Measurements from ENCODE around the gene CEP20. TPM values are rescaled to one million over a fixed set of nuclear protein-coding genes. Genes with fewer than 3 reads are reported as not detected.
"Not testable (repeated sequence)": the region's sequence is repeated elsewhere in the genome, so short reads cannot be mapped to it uniquely, and the experiment has no call there.

The CEP20 gene
- 24.5 TPM for total RNA-seq

GRCh38 chr16:15888072-15888976, at the start of gene CEP20:
CEP20 (minus strand) TSS chr16:15888603; CDS start chr16:15888585, 18 bp downstream.
- H3K4me1 ChIP-seq (ENCODE audit: insufficient read depth, low read length), result peaks cover 24% of the 10 kb centered on the region
- peak within 1 kb of the TSS; percentile 95 for H3K4me3 ChIP-seq (ENCODE audit: low read length)
- H3K27me3 ChIP-seq (ENCODE audit: insufficient read depth, low read length), result no peaks in the 10 kb centered on the region
- H3K9me3 ChIP-seq (ENCODE audit: low read depth, low read length), result no peaks in the 10 kb centered on the region

GRCh38 chr16:15936809-15937208, 48.4 kb upstream of the CEP20 start:
- not testable (repeated sequence) for H3K9me3 ChIP-seq (ENCODE audit: low read depth, low read length); H3K27me3 ChIP-seq (ENCODE audit: insufficient read depth, low read length); H3K4me3 ChIP-seq (ENCODE audit: low read length)
- peaks cover 25% of the 10 kb centered on the region for H3K4me1 ChIP-seq (ENCODE audit: insufficient read depth, low read length)

- Histone ChIP-seq H3K4me3 (ENCODE audit: low read length) (no peak overlapping the region), H3K27me3 (ENCODE audit: insufficient read depth, low read length) (no peaks in the 10 kb centered on the region), H3K4me1 (ENCODE audit: insufficient read depth, low read length) (peaks cover 24% of the 10 kb centered on the region), H3K9me3 (ENCODE audit: low read depth, low read length) (no peaks in the 10 kb centered on the region)
These were observed 46.6 kb upstream of the CEP20 start for GRCh38 chr16:15934991-15935390.

GRCh38 chr16:15933781-15934180, 45.4 kb upstream of the CEP20 start:
- peaks cover 26% of the 10 kb centered on the region for H3K4me1 ChIP-seq (ENCODE audit: insufficient read depth, low read length)

GRCh38 chr16:15932939-15933338, 44.5 kb upstream of the CEP20 start:
- H3K27me3 ChIP-seq (ENCODE audit: insufficient read depth, low read length), result no peaks in the 10 kb centered on the region
- H3K9me3 ChIP-seq (ENCODE audit: low read depth, low read length), result no peaks in the 10 kb centered on the region
- H3K4me1 ChIP-seq (ENCODE audit: insufficient read depth, low read length), result peaks cover 27% of the 10 kb centered on the region
- no peak overlapping the region for H3K4me3 ChIP-seq (ENCODE audit: low read length)

More at GRCh38 chr16:15933781-15934180, 45.4 kb upstream of the CEP20 start:
- Histone ChIP-seq H3K9me3 (ENCODE audit: low read depth, low read length) (no peaks in the 10 kb centered on the region), H3K27me3 (ENCODE audit: insufficient read depth, low read length) (no peaks in the 10 kb centered on the region), H3K4me3 (ENCODE audit: low read length) (no peak overlapping the region)

GRCh38 chr16:15928261-15929104, 40.1 kb upstream of the CEP20 start:
- Histone ChIP-seq H3K9me3 (ENCODE audit: low read depth, low read length) (no peaks in the 10 kb centered on the region), H3K4me3 (ENCODE audit: low read length) (no peak overlapping the region), H3K4me1 (ENCODE audit: insufficient read depth, low read length) (peaks cover 7% of the 10 kb centered on the region), H3K27me3 (ENCODE audit: insufficient read depth, low read length) (no peaks in the 10 kb centered on the region)

- Histone ChIP-seq H3K9me3 (ENCODE audit: low read depth, low read length) (no peaks in the 10 kb centered on the region), H3K4me3 (ENCODE audit: low read length) (no peak overlapping the region), H3K27me3 (ENCODE audit: insufficient read depth, low read length) (no peaks in the 10 kb centered on the region), H3K4me1 (ENCODE audit: insufficient read depth, low read length) (peaks cover 3% of the 10 kb centered on the region)
These were observed 37.2 kb upstream of the CEP20 start for GRCh38 chr16:15925631-15926030.

- H3K4me3 ChIP-seq (ENCODE audit: low read length), result no peak overlapping the region
- H3K27me3 ChIP-seq (ENCODE audit: insufficient read depth, low read length), result no peaks in the 10 kb centered on the region
- no peaks in the 10 kb centered on the region for H3K9me3 ChIP-seq (ENCODE audit: low read depth, low read length)
- peaks cover 3% of the 10 kb centered on the region for H3K4me1 ChIP-seq (ENCODE audit: insufficient read depth, low read length)
These were observed 36.6 kb upstream of the CEP20 start for GRCh38 chr16:15924996-15925395.

GRCh38 chr16:15919331-15919730, 30.9 kb upstream of the CEP20 start:
- H3K4me1 ChIP-seq (ENCODE audit: insufficient read depth, low read length), result no peaks in the 10 kb centered on the region
- H3K9me3 ChIP-seq (ENCODE audit: low read depth, low read length), result no peaks in the 10 kb centered on the region
- no peak overlapping the region for H3K4me3 ChIP-seq (ENCODE audit: low read length)
- no peaks in the 10 kb centered on the region for H3K27me3 ChIP-seq (ENCODE audit: insufficient read depth, low read length)

GRCh38 chr16:15918314-15918713, 29.9 kb upstream of the CEP20 start:
- not testable (repeated sequence) for H3K4me1 ChIP-seq (ENCODE audit: insufficient read depth, low read length); H3K4me3 ChIP-seq (ENCODE audit: low read length); H3K27me3 ChIP-seq (ENCODE audit: insufficient read depth, low read length); H3K9me3 ChIP-seq (ENCODE audit: low read depth, low read length)

GRCh38 chr16:15916323-15916722, 27.9 kb upstream of the CEP20 start:
- Histone ChIP-seq H3K27me3 (ENCODE audit: insufficient read depth, low read length) (no peaks in the 10 kb centered on the region), H3K4me1 (ENCODE audit: insufficient read depth, low read length) (peaks cover 11% of the 10 kb centered on the region), H3K9me3 (ENCODE audit: low read depth, low read length) (no peaks in the 10 kb centered on the region), H3K4me3 (ENCODE audit: low read length) (no peak overlapping the region)

GRCh38 chr16:15915555-15916081, 27.2 kb upstream of the CEP20 start:
- Histone ChIP-seq H3K4me1 (ENCODE audit: insufficient read depth, low read length) (peaks cover 11% of the 10 kb centered on the region), H3K27me3 (ENCODE audit: insufficient read depth, low read length) (no peaks in the 10 kb centered on the region), H3K9me3 (ENCODE audit: low read depth, low read length) (no peaks in the 10 kb centered on the region), H3K4me3 (ENCODE audit: low read length) (no peak overlapping the region)

- H3K4me3 ChIP-seq (ENCODE audit: low read length), result no peak overlapping the region
- H3K4me1 ChIP-seq (ENCODE audit: insufficient read depth, low read length), result peaks cover 11% of the 10 kb centered on the region
These were observed 24.8 kb upstream of the CEP20 start for GRCh38 chr16:15913046-15913698.

GRCh38 chr16:15911198-15911597, 22.8 kb upstream of the CEP20 start:
- Histone ChIP-seq H3K4me3 (ENCODE audit: low read length) (no peak overlapping the region), H3K4me1 (ENCODE audit: insufficient read depth, low read length) (peaks cover 11% of the 10 kb centered on the region), H3K27me3 (ENCODE audit: insufficient read depth, low read length) (no peaks in the 10 kb centered on the region), H3K9me3 (ENCODE audit: low read depth, low read length) (no peaks in the 10 kb centered on the region)

More at GRCh38 chr16:15913046-15913698, 24.8 kb upstream of the CEP20 start:
- Histone ChIP-seq H3K27me3 (ENCODE audit: insufficient read depth, low read length) (no peaks in the 10 kb centered on the region), H3K9me3 (ENCODE audit: low read depth, low read length) (no peaks in the 10 kb centered on the region)
